ENCODE measurements around the gene MED31.
"Not testable (repeated sequence)": the region's sequence is repeated elsewhere in the genome, so short reads cannot be mapped to it uniquely, and the experiment has no call there.

The MED31 gene

GRCh38 chr17:6630390-6630789 is 21.0 kb downstream of the MED31 start:
- peaks cover 75% of the 10 kb centered on the region for H3K36me3 Mint-ChIP-seq
- peak overlapping the region; percentile 3 for H3K27ac Mint-ChIP-seq
- no peak for ATAC-seq
- H3K4me1 Mint-ChIP-seq: peaks cover 9% of the 10 kb centered on the region
- no peaks in the 10 kb centered on the region for H3K27me3 Mint-ChIP-seq
- H3K9me3 Mint-ChIP-seq: no peaks in the 10 kb centered on the region
- H3K4me3 Mint-ChIP-seq: no peak overlapping the region

DNA sequence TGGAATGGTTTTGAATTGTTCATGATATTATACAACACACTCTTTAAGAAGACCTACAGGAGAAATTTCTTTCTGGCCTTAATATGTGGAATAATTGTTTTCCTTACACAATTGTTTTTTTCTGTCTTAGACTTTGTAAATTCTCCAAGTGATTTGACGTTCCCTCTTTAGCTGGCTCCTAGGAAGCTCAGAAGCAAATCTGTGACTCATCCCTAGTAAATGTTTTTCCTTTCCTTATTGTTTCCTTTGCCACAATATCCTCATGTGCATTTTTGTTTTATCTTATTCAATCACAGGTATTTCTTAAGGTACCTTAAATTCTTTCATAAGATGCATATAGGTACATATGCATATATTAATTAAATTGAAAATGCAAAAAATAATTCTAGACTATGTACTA is 24.4 kb downstream of the MED31 start:
- Mint-ChIP-seq H3K36me3 (peaks cover 49% of the 10 kb centered on the region), H3K27ac (no peak overlapping the region), H3K9me3 (no peaks in the 10 kb centered on the region), H3K4me3 (no peak overlapping the region), H3K4me1 (peaks cover 9% of the 10 kb centered on the region), H3K27me3 (no peaks in the 10 kb centered on the region)
- ATAC-seq: no peak

- Mint-ChIP-seq H3K4me3 (no peak overlapping the region), H3K9me3 (no peaks in the 10 kb centered on the region), H3K27ac (no peak overlapping the region), H3K27me3 (no peaks in the 10 kb centered on the region), H3K36me3 (peaks cover 47% of the 10 kb centered on the region), H3K4me1 (peaks cover 9% of the 10 kb centered on the region)
- no peak for ATAC-seq
Observed at GRCh38 chr17:6626616-6627015, 24.8 kb downstream of the MED31 start.

- H3K4me1 Mint-ChIP-seq: no peaks in the 10 kb centered on the region
- H3K4me3 Mint-ChIP-seq: no peak overlapping the region
- H3K9me3 Mint-ChIP-seq: no peaks in the 10 kb centered on the region
- no peaks in the 10 kb centered on the region for H3K27me3 Mint-ChIP-seq
- no peak for ATAC-seq
- peaks cover 26% of the 10 kb centered on the region for H3K36me3 Mint-ChIP-seq
- no peak overlapping the region for H3K27ac Mint-ChIP-seq
Observed at GRCh38 chr17:6623941-6624340, 27.5 kb downstream of the MED31 start.

DNA sequence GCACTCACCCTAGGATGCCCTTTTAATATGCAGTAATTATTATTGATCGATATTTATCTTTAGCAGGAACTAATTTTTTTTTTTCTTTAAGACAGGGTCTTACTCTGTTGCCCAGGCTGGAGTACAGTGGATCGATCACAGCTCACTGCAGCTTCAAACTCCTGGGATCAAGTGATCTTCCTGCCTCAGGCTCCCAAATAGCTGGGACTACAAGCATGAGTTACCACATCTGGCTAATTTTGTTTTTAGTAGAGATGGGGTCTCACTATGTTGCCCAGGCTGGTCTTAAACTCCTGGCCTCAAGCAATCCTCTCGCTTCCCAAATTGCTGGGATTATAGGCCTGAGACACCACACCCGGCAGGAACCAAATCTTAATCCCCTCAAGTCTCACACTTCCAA is 40.2 kb downstream of the MED31 start:
- peaks cover 6% of the 10 kb centered on the region for H3K4me1 Mint-ChIP-seq
- H3K36me3 Mint-ChIP-seq: peaks cover 50% of the 10 kb centered on the region
- H3K9me3 Mint-ChIP-seq: no peaks in the 10 kb centered on the region

GRCh38 chr17:6610011-6610410 is 41.4 kb downstream of the MED31 start:
- H3K9me3 Mint-ChIP-seq: no peaks in the 10 kb centered on the region
- H3K27ac Mint-ChIP-seq: no peak overlapping the region
- no peak overlapping the region for H3K4me3 Mint-ChIP-seq
- no peaks in the 10 kb centered on the region for H3K27me3 Mint-ChIP-seq
- H3K36me3 Mint-ChIP-seq: peaks cover 60% of the 10 kb centered on the region
- peaks cover 6% of the 10 kb centered on the region for H3K4me1 Mint-ChIP-seq
- no peak for ATAC-seq

More for the DNA sequence above, 40.2 kb downstream of the MED31 start:
- Mint-ChIP-seq H3K27me3 (no peaks in the 10 kb centered on the region), H3K4me3 (no peak overlapping the region), H3K27ac (no peak overlapping the region)
- no peak for ATAC-seq

DNA sequence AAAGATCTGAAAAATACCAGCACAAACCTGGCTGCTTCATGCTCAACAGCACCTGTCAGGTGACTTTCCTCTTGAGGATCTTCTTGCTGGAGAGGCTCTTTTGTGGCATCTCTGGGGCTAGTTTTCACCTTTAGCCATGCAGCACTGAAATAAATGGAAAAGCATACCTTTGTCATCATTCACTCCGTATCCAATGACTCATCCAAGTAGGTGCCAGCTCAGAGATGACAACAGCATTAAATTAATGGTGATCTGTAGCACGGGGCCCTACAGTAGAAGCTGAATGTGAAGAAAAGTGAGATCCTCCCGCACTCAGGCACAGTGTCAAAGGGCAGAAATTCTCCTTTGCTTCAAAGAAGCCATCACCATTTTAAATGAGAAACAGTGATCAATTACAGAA is 43.1 kb downstream of the MED31 start:
- H3K36me3 Mint-ChIP-seq: peaks cover 64% of the 10 kb centered on the region
- ATAC-seq: no peak
- H3K27me3 Mint-ChIP-seq: no peaks in the 10 kb centered on the region
- H3K4me3 Mint-ChIP-seq: no peak overlapping the region
- H3K9me3 Mint-ChIP-seq: no peaks in the 10 kb centered on the region
- H3K4me1 Mint-ChIP-seq: no peaks in the 10 kb centered on the region
- H3K27ac Mint-ChIP-seq: no peak overlapping the region

DNA sequence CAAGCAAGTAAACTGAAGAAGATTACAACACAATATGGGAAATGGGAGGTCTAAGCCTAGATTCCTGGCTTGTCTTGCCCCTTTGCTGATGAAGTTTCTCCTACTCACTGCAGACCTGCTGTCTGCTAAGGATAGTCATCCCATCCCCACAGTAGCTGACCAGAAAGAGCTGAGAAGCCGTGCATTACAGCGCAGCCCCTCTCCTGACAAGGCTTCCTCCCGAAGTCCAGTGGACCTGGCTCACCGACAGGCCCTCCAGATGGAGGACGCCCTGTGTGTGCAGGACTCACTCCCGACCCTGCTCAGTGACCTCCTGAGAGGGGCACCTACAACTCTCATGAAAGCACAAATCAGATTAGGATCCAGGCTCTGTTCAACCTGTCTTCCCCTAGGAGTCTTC is 46.3 kb downstream of the MED31 start:
- Mint-ChIP-seq H3K27me3 (no peaks in the 10 kb centered on the region), H3K36me3 (peaks cover 76% of the 10 kb centered on the region), H3K27ac (no peak overlapping the region), H3K4me3 (no peak overlapping the region), H3K9me3 (no peaks in the 10 kb centered on the region), H3K4me1 (peaks cover 1% of the 10 kb centered on the region)
- no peak for ATAC-seq

GRCh38 chr17:6603744-6604325 is 47.6 kb downstream of the MED31 start:
- H3K36me3 Mint-ChIP-seq: peaks cover 69% of the 10 kb centered on the region
- ATAC-seq: no peak
- H3K9me3 Mint-ChIP-seq: no peaks in the 10 kb centered on the region
- H3K27me3 Mint-ChIP-seq: no peaks in the 10 kb centered on the region
- peaks cover 12% of the 10 kb centered on the region for H3K4me1 Mint-ChIP-seq
- H3K27ac Mint-ChIP-seq: no peak overlapping the region
- no peak overlapping the region for H3K4me3 Mint-ChIP-seq

DNA sequence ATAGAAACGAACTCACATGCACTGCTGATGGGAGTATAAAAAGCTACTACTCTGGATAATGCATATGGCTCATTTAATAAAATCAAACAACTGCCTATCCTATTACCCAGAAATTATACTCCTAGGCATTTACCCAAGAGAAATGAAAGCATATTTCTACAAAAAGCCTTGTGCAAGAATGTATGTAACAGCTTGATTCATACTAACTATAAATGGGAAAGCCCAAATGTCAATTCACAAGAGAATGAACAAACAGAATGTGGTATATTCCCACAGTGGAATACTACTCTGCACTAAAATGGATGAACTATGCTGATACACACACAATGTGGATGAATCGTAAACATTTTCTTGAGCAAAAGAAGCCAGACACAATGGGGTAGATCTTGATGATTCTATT is 49.3 kb downstream of the MED31 start:
- Mint-ChIP-seq H3K4me1 (peaks cover 12% of the 10 kb centered on the region), H3K4me3 (no peak overlapping the region), H3K9me3 (no peaks in the 10 kb centered on the region), H3K36me3 (peaks cover 60% of the 10 kb centered on the region), H3K27me3 (no peaks in the 10 kb centered on the region), H3K27ac (no peak overlapping the region)
- ATAC-seq: no peak

DNA sequence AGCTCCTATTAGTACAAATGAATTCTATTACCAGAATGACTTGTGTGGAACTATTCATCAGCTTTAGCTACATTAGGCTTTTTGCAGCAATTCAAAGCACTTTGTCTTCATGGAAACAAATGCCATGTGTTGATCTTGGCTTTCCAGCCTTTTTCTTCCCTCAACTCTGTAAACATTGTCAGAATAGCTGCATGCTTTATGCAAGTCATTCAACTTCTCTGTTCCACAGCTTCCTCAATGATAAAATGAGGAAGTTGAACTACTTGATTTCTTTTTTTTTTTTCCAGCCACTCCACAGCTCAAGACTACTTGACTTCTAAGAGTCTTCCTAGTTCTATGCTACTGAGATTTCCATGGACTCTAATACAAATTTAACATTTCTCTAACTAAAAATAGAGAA is 52.0 kb downstream of the MED31 start:
- H3K4me3 Mint-ChIP-seq: no peak overlapping the region
- H3K27me3 Mint-ChIP-seq: no peaks in the 10 kb centered on the region
- H3K36me3 Mint-ChIP-seq: peaks cover 50% of the 10 kb centered on the region
- H3K27ac Mint-ChIP-seq: peak overlapping the region; percentile 69
- peaks cover 12% of the 10 kb centered on the region for H3K4me1 Mint-ChIP-seq
- H3K9me3 Mint-ChIP-seq: no peaks in the 10 kb centered on the region
- ATAC-seq: no peak

DNA sequence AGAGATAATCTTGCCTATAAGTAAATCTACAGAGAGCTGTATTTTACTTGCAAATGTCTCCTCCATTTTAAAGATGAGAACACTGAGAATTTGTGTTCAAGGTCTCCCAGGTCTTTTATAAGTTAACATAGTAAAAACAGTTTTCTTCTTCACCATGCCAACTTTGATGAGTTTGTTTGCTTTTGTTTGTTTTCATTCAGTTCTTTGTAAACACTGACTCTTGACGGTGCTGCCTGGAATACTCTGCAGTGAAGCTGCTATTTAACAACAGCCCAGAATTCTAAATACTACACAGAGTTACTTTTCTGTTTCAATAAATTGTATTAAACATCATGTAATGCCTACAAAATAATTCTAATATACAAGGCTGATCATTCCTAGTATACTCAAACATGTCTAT is 53.7 kb downstream of the MED31 start:
- H3K27me3 Mint-ChIP-seq: no peaks in the 10 kb centered on the region
- no peak overlapping the region for H3K27ac Mint-ChIP-seq
- no peak overlapping the region for H3K4me3 Mint-ChIP-seq
- no peak for ATAC-seq
- H3K4me1 Mint-ChIP-seq: peaks cover 12% of the 10 kb centered on the region
- no peaks in the 10 kb centered on the region for H3K9me3 Mint-ChIP-seq
- peaks cover 42% of the 10 kb centered on the region for H3K36me3 Mint-ChIP-seq

- ATAC-seq: no peak
- no peak overlapping the region for H3K27ac Mint-ChIP-seq
- H3K27me3 Mint-ChIP-seq: no peaks in the 10 kb centered on the region
- peaks cover 12% of the 10 kb centered on the region for H3K4me1 Mint-ChIP-seq
- peaks cover 44% of the 10 kb centered on the region for H3K36me3 Mint-ChIP-seq
- no peak overlapping the region for H3K4me3 Mint-ChIP-seq
- H3K9me3 Mint-ChIP-seq: no peaks in the 10 kb centered on the region
Observed at GRCh38 chr17:6596941-6597340, 54.5 kb downstream of the MED31 start.

DNA sequence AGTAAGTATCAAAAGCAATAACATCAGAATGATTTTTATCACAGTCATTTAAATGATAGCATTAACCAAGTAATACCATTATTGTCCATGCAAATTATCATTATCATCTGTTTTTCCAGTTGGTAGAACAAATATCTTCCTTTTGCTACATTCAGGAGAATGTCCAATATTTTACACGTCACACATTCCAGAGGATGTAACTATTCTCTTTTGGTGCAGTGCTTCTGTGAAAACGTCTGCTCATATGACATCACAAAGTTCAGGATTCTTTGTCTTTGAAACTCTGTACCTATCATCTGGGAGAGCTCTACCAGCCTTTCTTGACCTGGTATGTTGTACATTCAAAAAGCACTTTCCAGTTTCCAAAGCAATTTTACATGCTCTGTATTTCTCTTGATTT is 54.9 kb downstream of the MED31 start:
- H3K27ac Mint-ChIP-seq: no peak overlapping the region
- H3K4me1 Mint-ChIP-seq: peaks cover 12% of the 10 kb centered on the region
- no peaks in the 10 kb centered on the region for H3K27me3 Mint-ChIP-seq
- ATAC-seq: no peak
- peaks cover 44% of the 10 kb centered on the region for H3K36me3 Mint-ChIP-seq
- H3K9me3 Mint-ChIP-seq: no peaks in the 10 kb centered on the region
- no peak overlapping the region for H3K4me3 Mint-ChIP-seq

- no peaks in the 10 kb centered on the region for H3K9me3 Mint-ChIP-seq
- peaks cover 12% of the 10 kb centered on the region for H3K4me1 Mint-ChIP-seq
- no peak overlapping the region for H3K27ac Mint-ChIP-seq
- peaks cover 45% of the 10 kb centered on the region for H3K36me3 Mint-ChIP-seq
- no peaks in the 10 kb centered on the region for H3K27me3 Mint-ChIP-seq
- ATAC-seq: no peak
- H3K4me3 Mint-ChIP-seq: no peak overlapping the region
Observed at GRCh38 chr17:6596081-6596480, 55.3 kb downstream of the MED31 start.

DNA sequence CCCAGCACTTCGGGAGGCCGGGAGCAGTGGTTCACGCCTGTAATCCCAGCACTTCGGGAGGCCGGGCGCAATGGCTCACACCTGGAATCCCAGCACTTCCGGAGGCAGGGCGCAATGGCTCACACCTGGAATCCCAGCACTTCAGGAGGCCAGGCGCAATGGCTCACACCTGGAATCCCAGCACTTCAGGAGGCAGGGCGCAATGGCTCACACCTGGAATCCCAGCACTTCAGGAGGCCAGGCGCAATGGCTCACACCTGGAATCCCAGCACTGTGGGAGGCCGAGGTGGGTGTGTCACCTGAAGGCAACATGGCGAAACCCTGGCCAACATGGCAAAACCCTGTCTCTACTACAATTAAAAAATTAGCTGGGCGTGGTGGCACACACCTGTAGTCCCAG is 58.0 kb downstream of the MED31 start:
- not testable (repeated sequence) for H3K9me3 Mint-ChIP-seq, H3K27ac Mint-ChIP-seq, H3K4me1 Mint-ChIP-seq, H3K4me3 Mint-ChIP-seq, ATAC-seq, H3K27me3 Mint-ChIP-seq
- H3K36me3 Mint-ChIP-seq: peaks cover 56% of the 10 kb centered on the region
